GM12878 (cell line): ENCODE data around the gene DOCK1. TPM values are rescaled to one million over a fixed set of nuclear protein-coding genes. Genes with fewer than 3 reads are reported as not detected.

ENCODE experiments used
- ATAC-seq: fragments of 200-7000 bp; cut with Tn5 transposase; 3 replicates; pipeline ENCODE4 v1.9.1; 2020; ENCODE audit warnings: mild to moderate bottlenecking, moderate library complexity
- BruUV-seq: library from RNA; stranded (reverse); fragments of 400-500 nt; replicated peaks from 2 replicates; lab custom pipeline; 2021; lab: Mats Ljungman, UMichigan
- CTCF ChIA-PET: fragments of 300-600 bp; sonication (Branson Sonifier 250); formaldehyde crosslinking; extraction: SDS; loops from one replicate; lab custom pipeline; 2021; ENCODE audit warnings: inconsistent platforms; lab: Yijun Ruan, JAX
- POLR2A ChIA-PET: fragments of 350-600 bp; formaldehyde crosslinking; extraction: SDS; loops from one replicate; lab custom pipeline; 2021; ENCODE audit warnings: inconsistent platforms; lab: Charles Lee
- RAD21 ChIA-PET: fragments of 300-600 bp; sonication (Branson Sonifier 250); formaldehyde crosslinking; loops from one replicate; lab custom pipeline; 2023; ENCODE audit warnings: antibody characterized with exemption; ENCODE audit not compliant: unreplicated experiment; lab: Charles Lee
- SMC1A ChIA-PET: fragments of 300-600 bp; sonication (Branson Sonifier 250); formaldehyde crosslinking; loops from one replicate; lab custom pipeline; 2023; ENCODE audit not compliant: unreplicated experiment, uncharacterized antibody; lab: Charles Lee
- DNase-seq: peaks from one replicate; pipeline ENCODE4 v3.0.0-alpha.2; 2011; ENCODE audit warnings: low read depth, low spot score
- FAIRE-seq: peaks from 3 replicates; lab custom pipeline; 2011; peaks lifted over from hg19 to GRCh38; lab: Jason Lieb, UNC
- H2AFZ ChIP-seq: 2 replicates; pipeline ENCODE4 v1.6.0; 2011; ENCODE audit warnings: low read depth, low read length, control low read depth; ENCODE audit not compliant: control insufficient read depth
- H3K27ac ChIP-seq: 2 replicates; pipeline ENCODE4 v1.5.1; 2011; ENCODE audit warnings: control low read depth; ENCODE audit not compliant: control insufficient read depth, insufficient read depth
- H3K27me3 ChIP-seq, 2 experiments: replicated peaks in 1 of 2; 2 replicates each; pipeline versions ENCODE4 v1.6.0 to v1.6.1; 2011; ENCODE audit warnings: low read length in 1 of 2; ENCODE audit not compliant: control insufficient read depth in 2 of 2, insufficient read depth in 2 of 2
- H3K36me3 ChIP-seq, 2 experiments: 2 replicates each; pipeline ENCODE4 v1.5.1; 2011; ENCODE audit warnings: low read length in 1 of 2; ENCODE audit not compliant: control insufficient read depth in 2 of 2, insufficient read depth in 2 of 2
- H3K4me1 ChIP-seq: 2 replicates; pipeline ENCODE4 v1.6.1; 2011; ENCODE audit warnings: mild to moderate bottlenecking, low read length, moderate library complexity, mixed read lengths; ENCODE audit not compliant: control insufficient read depth, insufficient read depth
- H3K4me2 ChIP-seq: 2 replicates; pipeline ENCODE4 v1.6.0; 2011; ENCODE audit warnings: control low read depth; ENCODE audit not compliant: control insufficient read depth, insufficient read depth
- H3K4me3 ChIP-seq: fragments of 200-600 bp; sonication (generic); 2 replicates; pipeline ENCODE4 v1.5.1; 2016
- H3K79me2 ChIP-seq: 2 replicates; pipeline ENCODE4 v1.6.0; 2011; ENCODE audit warnings: low read length; ENCODE audit not compliant: control insufficient read depth, insufficient read depth
- H3K9ac ChIP-seq: 2 replicates; pipeline ENCODE4 v1.8.0; 2011; ENCODE audit warnings: low read length, control low read depth, mixed read lengths; ENCODE audit not compliant: control insufficient read depth, insufficient read depth
- H3K9me3 ChIP-seq: replicated peaks from 3 replicates; pipeline ENCODE4 v1.5.1; 2011; ENCODE audit warnings: mild to moderate bottlenecking, low read length; ENCODE audit not compliant: control insufficient read depth, insufficient read depth
- H4K20me1 ChIP-seq: 2 replicates; pipeline ENCODE4 v1.6.0; 2011; ENCODE audit not compliant: control insufficient read depth, insufficient read depth
- ATF7 ChIP-seq: fragments of 450-650 bp; IDR thresholded peaks from 2 replicates; pipeline ENCODE4 v1.6.1; 2016; ENCODE audit warnings: low read depth, mild to moderate bottlenecking
- CBX5 ChIP-seq: sonication (generic); IDR thresholded peaks from 2 replicates; pipeline ENCODE4 v1.6.1; 2016; ENCODE audit warnings: low read depth, moderate library complexity, mild to moderate bottlenecking, inconsistent platforms
- CHD1 ChIP-seq: IDR thresholded peaks from 2 replicates; pipeline ENCODE4 v1.6.1; 2012; ENCODE audit warnings: low read depth, low read length, improper control_type of control experiment
- CHD2 ChIP-seq: IDR thresholded peaks from 2 replicates; pipeline ENCODE4 v1.6.1; 2011; ENCODE audit warnings: low read depth, low read length, improper control_type of control experiment, borderline replicate concordance
- FOS ChIP-seq: IDR thresholded peaks from 3 replicates; pipeline ENCODE4 v1.6.1; 2011; ENCODE audit warnings: borderline replicate concordance; ENCODE audit not compliant: insufficient read length; ENCODE audit errors: extremely low read depth
- FOXK2 ChIP-seq: fragments of 450-650 bp; IDR thresholded peaks from 2 replicates; pipeline ENCODE4 v1.6.1; 2017; ENCODE audit warnings: mild to moderate bottlenecking, moderate library complexity
- HCFC1 ChIP-seq: fragments of 150-350 bp; IDR thresholded peaks from 2 replicates; pipeline ENCODE4 v1.6.1; 2014; ENCODE audit warnings: low read length
- MTA2 ChIP-seq: fragments of 450-650 bp; IDR thresholded peaks from 2 replicates; pipeline ENCODE4 v1.6.1; 2016; ENCODE audit warnings: low read depth, mild to moderate bottlenecking, moderate library complexity
- NFYB ChIP-seq: IDR thresholded peaks from 2 replicates; pipeline ENCODE4 v1.6.1; 2011; ENCODE audit warnings: low read depth, mild to moderate bottlenecking, low read length, improper control_type of control experiment, moderate library complexity; ENCODE audit not compliant: insufficient read depth
- NR2F1 ChIP-seq: fragments of 450-650 bp; conservative IDR thresholded peaks from 2 replicates; pipeline ENCODE4 v1.6.1; 2017; ENCODE audit warnings: mild to moderate bottlenecking
- RBBP5 ChIP-seq: fragments of 200-600 bp; sonication (generic); conservative IDR thresholded peaks from 2 replicates; pipeline ENCODE4 v1.6.1; 2016
- RELA ChIP-seq: fragments of 450-650 bp; IDR thresholded peaks from 2 replicates; pipeline ENCODE4 v1.8.0; 2014; ENCODE audit warnings: borderline replicate concordance; ENCODE audit not compliant: partially characterized antibody
- SIN3A ChIP-seq: IDR thresholded peaks from 2 replicates; pipeline ENCODE4 v1.6.1; 2012; ENCODE audit warnings: low read depth, low read length, improper control_type of control experiment
- SMAD1 ChIP-seq: fragments of 450-650 bp; IDR thresholded peaks from 2 replicates; pipeline ENCODE4 v1.6.1; 2018; ENCODE audit warnings: mild to moderate bottlenecking, low read depth; ENCODE audit not compliant: partially characterized antibody
- SREBF2 ChIP-seq: IDR thresholded peaks from 2 replicates; pipeline ENCODE4 v1.6.1; 2012; ENCODE audit warnings: mild to moderate bottlenecking, low read length
- ZNF217 ChIP-seq: fragments of 450-650 bp; IDR thresholded peaks from 2 replicates; pipeline ENCODE4 v1.6.1; 2017; ENCODE audit warnings: antibody characterized with exemption, mild to moderate bottlenecking
- WGBS: methylation state at CpG from one replicate; pipeline ENCODE4 v1.1.6; 2016; ENCODE audit warnings: low lambda C conversion rate; ENCODE audit not compliant: insufficient replicate concordance, insufficient coverage; ENCODE audit errors: missing lambda C conversion rate; 5-methylcytosine and 5-hydroxymethylcytosine counted together
- in situ Hi-C: fragments of 300-500 bp; cut with MboI; formaldehyde crosslinking; loops from 9 replicates; pipeline ENCODE4 v1.14.3; 2018; ENCODE audit warnings: mixed read lengths
- intact Hi-C: fragments of 100-400 bp; cut with micrococcal nuclease; formaldehyde crosslinking; loops from one replicate; pipeline ENCODE4 v1.14.2; 2022; ENCODE audit not compliant: unreplicated experiment
- polyA plus RNA-seq, 11 experiments: library from polyadenylated mRNA; depleted of rRNA in 4 of 11; unstranded in 6 of 11; stranded (reverse) in 5 of 11; fragments of >200 nt; fragmentation: Nextera tagmentation in 4 of 11; fragmentation: Illumina TruSeq in 1 of 11; extraction: Ambion mirVana in 4 of 11; extraction: Trizol in 1 of 11; gene quantifications; 1 replicate in 1 of 11; 2 replicates in 10 of 11; pipeline versions ENCODE4 v1.2.1 to v1.2.3, GENCODE V29; 2011 to 2016; ENCODE audit warnings: inconsistent platforms in 2 of 11, missing spikeins in 2 of 11, low read depth in 1 of 11
- total RNA-seq, 4 experiments: library from RNA; depleted of rRNA in 3 of 4; stranded (reverse); fragments of >200 nt in 3 of 4; fragmentation: Illumina TruSeq in 1 of 4; extraction: Trizol in 1 of 4; gene quantifications; 2 replicates each; pipeline versions ENCODE4 v1.2.1 to v1.2.3, GENCODE V29; 2013 to 2021
- TF ChIP-seq, protein P1 (sequence below): IDR thresholded peaks from 2 replicates; pipeline ENCODE4 v1.6.1; 2012; ENCODE audit warnings: low read depth, low read length, improper control_type of control experiment
- TF ChIP-seq, protein P2 (sequence below): fragments of 450-650 bp; formaldehyde crosslinking; IDR thresholded peaks from 2 replicates; pipeline ENCODE4 v1.5.0; 2022; ENCODE audit warnings: mild to moderate bottlenecking, missing genetic modification characterization
- TF ChIP-seq, protein P3 (sequence below): fragments of 450-650 bp; IDR thresholded peaks from 2 replicates; pipeline ENCODE4 v1.6.1; 2017; ENCODE audit warnings: mild to moderate bottlenecking, moderate library complexity

Gene DOCK1
- total and polyA plus RNA-seq, 10 of the 15 experiments (the other 5 are each of a cell fraction or from before 2014, with no cell fraction given), result 0.05 to 0.18 TPM; not detected in 8

DNA sequence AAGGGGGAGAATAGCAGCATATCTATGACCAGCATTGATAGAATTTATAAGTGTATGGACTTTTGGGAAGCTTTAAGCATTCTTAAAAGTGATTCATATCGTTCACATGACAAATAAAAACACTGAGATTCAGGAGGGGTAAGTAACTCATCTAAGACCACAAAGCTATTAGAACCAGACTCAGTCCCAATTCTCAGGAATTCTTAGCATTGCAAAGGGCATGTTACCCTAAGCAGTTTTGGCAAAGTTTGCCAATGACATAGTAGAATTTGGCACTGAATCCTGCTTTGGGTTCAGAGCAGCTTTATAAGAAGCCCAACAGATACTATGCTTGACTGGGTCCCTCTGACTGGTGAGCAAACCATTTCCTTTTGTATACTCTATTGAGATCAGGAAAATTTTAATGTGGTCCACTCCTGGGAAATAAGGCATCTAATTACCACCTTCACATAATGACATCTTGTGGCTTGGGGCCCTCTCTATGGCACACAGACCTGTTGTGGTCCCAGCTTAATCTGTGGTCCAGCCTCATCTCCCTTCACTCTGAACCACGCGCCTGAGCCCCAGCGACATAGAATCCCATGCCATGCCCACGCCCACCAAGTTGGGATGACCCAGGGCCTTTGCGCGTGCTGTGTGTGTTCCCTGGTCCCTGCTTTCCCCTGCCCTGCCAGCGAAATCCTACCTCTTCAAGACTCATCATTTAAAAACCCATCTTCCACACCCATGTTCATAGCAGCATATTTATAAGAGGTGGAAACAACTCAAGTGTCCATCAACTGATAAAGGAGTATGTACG is 37.5 kb upstream of the DOCK1 start:
- Histone ChIP-seq H3K9ac (no peak overlapping the region), H3K27me3 (no peaks in the 10 kb centered on the region), H3K79me2 (no peaks in the 10 kb centered on the region), H3K9me3 (no peaks in the 10 kb centered on the region; the same call in 2 of the 3 replicates), H3K27ac (no peak overlapping the region), H3K4me2 (no peak overlapping the region), H2AFZ (no peak overlapping the region), H4K20me1 (no peaks in the 10 kb centered on the region), H3K4me3 (no peak overlapping the region), H3K4me1 (no peaks in the 10 kb centered on the region), H3K36me3 (no peaks in the 10 kb centered on the region)
- no peak for ATAC-seq
- FAIRE-seq, result no peak
- no peak for DNase-seq
- no TSS peak for BruUV-seq
- CTCF ChIA-PET, result no interaction called here
- intact Hi-C loops (no loop called here), in situ Hi-C loops (no loop called here)
- TF ChIP-seq SREBF2 (no peak), ZNF217 (no peak), FOS (no peak), CHD1 (no peak), NFYB (no peak), FOXK2 (no peak), NR2F1 (no peak), CHD2 (no peak), CBX5 (no peak), SMAD1 (no peak), RBBP5 (no peak), HCFC1 (no peak), ATF7 (no peak), MTA2 (no peak), RELA (no peak), SIN3A (no peak)
- TF ChIP-seq, protein P1, sequence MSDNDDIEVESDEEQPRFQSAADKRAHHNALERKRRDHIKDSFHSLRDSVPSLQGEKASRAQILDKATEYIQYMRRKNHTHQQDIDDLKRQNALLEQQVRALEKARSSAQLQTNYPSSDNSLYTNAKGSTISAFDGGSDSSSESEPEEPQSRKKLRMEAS, result no peak
- TF ChIP-seq, protein P2, sequence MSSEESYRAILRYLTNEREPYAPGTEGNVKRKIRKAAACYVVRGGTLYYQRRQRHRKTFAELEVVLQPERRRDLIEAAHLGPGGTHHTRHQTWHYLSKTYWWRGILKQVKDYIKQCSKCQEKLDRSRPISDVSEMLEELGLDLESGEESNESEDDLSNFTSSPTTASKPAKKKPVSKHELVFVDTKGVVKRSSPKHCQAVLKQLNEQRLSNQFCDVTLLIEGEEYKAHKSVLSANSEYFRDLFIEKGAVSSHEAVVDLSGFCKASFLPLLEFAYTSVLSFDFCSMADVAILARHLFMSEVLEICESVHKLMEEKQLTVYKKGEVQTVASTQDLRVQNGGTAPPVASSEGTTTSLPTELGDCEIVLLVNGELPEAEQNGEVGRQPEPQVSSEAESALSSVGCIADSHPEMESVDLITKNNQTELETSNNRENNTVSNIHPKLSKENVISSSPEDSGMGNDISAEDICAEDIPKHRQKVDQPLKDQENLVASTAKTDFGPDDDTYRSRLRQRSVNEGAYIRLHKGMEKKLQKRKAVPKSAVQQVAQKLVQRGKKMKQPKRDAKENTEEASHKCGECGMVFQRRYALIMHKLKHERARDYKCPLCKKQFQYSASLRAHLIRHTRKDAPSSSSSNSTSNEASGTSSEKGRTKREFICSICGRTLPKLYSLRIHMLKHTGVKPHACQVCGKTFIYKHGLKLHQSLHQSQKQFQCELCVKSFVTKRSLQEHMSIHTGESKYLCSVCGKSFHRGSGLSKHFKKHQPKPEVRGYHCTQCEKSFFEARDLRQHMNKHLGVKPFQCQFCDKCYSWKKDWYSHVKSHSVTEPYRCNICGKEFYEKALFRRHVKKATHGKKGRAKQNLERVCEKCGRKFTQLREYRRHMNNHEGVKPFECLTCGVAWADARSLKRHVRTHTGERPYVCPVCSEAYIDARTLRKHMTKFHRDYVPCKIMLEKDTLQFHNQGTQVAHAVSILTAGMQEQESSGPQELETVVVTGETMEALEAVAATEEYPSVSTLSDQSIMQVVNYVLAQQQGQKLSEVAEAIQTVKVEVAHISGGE, result no peak
- TF ChIP-seq, protein P3, sequence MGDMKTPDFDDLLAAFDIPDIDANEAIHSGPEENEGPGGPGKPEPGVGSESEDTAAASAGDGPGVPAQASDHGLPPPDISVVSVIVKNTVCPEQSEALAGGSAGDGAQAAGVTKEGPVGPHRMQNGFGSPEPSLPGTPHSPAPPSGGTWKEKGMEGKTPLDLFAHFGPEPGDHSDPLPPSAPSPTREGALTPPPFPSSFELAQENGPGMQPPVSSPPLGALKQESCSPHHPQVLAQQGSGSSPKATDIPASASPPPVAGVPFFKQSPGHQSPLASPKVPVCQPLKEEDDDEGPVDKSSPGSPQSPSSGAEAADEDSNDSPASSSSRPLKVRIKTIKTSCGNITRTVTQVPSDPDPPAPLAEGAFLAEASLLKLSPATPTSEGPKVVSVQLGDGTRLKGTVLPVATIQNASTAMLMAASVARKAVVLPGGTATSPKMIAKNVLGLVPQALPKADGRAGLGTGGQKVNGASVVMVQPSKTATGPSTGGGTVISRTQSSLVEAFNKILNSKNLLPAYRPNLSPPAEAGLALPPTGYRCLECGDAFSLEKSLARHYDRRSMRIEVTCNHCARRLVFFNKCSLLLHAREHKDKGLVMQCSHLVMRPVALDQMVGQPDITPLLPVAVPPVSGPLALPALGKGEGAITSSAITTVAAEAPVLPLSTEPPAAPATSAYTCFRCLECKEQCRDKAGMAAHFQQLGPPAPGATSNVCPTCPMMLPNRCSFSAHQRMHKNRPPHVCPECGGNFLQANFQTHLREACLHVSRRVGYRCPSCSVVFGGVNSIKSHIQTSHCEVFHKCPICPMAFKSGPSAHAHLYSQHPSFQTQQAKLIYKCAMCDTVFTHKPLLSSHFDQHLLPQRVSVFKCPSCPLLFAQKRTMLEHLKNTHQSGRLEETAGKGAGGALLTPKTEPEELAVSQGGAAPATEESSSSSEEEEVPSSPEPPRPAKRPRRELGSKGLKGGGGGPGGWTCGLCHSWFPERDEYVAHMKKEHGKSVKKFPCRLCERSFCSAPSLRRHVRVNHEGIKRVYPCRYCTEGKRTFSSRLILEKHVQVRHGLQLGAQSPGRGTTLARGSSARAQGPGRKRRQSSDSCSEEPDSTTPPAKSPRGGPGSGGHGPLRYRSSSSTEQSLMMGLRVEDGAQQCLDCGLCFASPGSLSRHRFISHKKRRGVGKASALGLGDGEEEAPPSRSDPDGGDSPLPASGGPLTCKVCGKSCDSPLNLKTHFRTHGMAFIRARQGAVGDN, result no peak
- POLR2A ChIA-PET, result no interaction called here
- RAD21 ChIA-PET, result no interaction called here
- 39% methylated on average over 9 of the region's 9 CpGs for WGBS
- SMC1A ChIA-PET, result no interaction called here
